Measurements from ENCODE around the gene SMAD3.
"Not testable (repeated sequence)": the region's sequence is repeated elsewhere in the genome, so short reads cannot be mapped to it uniquely, and the experiment has no call there.

The SMAD3 gene

DNA sequence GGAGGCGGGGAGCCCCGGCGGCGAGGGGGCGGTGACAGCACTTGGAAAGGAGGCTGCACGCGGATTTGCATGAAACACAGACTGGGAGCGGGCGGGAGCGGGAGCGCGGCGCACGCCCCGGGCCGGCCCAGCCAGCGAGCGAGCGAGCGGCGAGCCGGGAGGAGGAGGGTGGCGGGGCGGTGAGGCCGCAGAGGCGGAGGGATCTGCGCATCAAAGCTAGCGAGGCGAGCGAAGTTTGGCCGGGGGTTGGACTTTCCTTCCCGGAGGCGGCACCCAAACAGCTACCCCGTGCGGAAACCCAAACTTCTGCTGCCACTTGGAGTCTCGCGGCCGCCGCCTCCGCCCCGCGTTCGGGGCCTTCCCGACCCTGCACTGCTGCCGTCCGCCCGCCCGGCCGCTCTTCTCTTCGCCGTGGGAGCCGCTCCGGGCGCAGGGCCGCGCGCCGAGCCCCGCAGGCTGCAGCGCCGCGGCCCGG, at the start of gene SMAD3:
TSS of gene SMAD3 (plus strand) at position 72 of the 475 bp plus-strand sequence. CDS start 553 bp downstream, outside the sequence.
- DNase-seq: peak; percentile 72

DNA sequence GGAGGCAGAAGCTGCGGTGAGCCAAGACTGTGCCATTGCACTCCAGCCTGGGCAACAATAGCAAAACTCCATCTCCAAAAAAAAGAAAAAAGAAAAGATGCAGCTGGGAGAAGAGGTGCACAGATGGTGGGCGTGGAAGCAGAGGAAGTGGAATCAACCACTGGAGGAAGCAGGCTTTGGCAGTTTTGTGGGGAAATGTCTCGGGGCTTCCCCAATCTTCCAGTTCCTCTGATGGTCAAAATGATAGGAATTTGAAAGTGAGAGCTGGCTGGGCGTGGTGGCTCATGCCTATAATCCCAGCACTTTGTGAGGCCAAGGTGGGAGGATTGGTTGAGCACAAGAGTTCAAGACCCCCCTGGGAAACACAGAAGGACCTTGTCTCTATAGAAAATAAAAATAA, 48.1 kb upstream of the SMAD3 start:
- no peak for DNase-seq

DNA sequence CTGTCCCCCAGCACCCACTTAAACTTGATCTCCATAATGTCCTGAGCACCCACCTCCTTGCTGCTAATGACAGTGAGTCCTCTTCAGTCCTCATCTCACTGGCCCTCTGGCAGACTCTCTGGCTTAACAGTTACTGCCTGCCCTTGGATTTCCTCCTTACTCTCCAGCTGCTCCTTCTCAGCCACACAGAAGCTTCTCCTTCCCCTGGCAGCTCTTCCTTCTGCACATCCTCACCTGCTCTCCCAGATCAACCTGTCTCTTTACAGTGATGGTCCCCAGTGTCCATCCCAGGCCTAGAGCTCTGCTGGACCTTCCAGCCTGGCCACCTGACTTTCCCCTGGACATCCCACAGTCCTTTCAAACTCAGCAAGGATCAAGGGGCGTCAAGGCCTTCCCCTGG, 47.4 kb upstream of the SMAD3 start:
- DNase-seq: no peak

DNA sequence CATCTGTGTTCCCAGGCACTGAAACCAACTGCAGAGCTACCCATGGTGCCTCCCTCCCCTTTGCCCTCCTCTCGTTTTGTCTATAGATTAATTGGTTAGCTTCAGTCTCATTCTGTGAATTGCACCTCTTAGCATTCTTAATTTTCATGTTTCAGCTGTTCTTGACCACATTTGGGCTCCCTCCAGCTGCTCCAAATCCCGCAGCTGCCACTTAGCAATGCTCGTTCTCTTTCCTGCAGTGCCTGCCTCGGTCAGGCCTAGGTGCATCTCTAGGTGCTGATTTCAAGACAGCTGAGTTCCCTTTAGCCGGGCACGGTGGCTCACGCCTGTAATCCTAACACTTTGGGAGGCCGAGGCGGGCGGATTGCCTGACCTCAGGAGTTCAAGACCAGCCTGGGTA, 47.0 kb upstream of the SMAD3 start:
- DNase-seq: no peak

DNA sequence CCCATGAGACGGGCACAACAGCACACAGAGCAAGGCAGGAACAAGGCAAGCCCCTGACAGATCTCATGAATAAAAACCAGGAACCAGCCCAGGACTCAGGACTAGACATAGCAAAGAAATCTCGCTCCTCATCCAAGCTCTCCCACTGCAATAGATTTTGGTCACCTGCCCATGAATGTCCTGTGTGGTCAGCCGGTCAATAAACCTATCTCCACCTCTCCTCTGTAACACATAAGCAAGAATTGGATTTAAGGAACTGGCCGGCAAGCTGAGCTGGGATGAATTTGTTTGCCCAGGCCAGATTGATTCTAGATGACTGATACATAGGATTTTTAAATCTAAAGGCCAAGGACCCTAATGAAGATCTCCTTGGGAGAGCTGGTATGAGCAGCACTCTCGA, 46.3 kb upstream of the SMAD3 start:
- no peak for DNase-seq

DNA sequence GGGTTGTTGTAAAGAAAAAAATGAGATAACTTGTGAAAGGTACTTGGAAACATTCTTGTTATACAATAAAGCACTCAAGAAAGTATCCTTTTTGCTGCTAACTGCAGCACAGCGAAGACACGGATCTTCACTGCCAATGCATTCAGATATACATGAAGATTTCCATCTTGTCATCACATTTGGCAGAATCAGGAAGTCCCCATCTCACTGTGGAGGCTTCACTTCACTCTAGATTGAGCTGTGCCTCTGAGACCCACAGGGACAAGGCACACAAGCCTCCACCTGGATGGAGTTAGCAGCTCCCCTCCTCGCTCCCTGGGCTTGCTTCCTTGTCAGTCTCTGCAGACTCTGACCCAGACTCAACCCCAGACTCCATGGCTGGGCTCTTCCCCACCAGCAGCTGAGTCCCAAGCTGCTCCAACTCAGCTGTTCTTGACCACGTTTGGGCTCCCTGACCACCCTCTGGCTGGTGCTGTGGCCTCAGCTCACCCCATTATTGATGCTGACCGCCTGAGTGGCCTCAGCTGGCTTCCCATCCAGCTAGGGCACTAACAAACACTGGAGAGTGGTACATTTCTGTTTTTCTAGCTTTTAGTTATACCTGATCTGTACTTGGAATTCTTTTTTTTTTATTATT, 45.4 kb upstream of the SMAD3 start:
- no peak for DNase-seq

DNA sequence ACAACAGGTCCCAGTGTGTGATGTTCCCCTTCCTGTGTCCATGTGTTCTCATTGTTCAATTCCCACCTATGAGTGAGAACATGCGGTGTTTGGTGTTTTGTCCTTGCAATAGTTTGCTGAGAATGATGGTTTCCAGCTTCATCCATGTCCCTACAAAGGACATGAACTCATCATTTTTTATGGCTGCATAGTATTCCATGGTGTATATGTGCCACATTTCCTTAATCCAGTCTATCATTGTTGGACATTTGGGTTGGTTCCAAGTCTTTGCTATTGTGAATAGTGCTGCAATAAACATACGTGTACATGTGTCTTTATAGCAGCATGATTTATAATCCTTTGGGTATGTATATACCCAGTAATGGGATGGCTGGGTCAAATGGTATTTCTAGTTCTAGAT, 44.7 kb upstream of the SMAD3 start:
- DNase-seq: not testable (repeated sequence)

DNA sequence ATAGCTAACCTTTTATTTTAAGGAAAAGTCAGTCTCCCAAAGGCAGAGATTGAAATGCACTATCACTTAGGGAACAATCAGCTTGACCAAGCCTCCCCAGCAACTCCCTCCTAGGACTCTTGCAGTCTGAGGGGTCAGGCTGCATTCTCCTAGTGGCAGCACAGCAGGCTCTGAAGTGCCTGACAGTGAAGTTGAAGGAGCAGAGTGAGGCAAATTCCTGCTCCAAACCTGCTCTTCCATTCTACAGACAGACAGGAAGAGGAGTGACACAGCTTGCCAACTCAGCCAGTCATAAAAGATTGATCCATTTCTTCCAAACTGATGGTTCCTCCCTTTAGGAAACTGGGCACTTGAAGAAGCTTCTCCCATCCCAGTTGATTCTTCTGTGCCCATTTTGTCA, 43.9 kb upstream of the SMAD3 start:
- DNase-seq: no peak

DNA sequence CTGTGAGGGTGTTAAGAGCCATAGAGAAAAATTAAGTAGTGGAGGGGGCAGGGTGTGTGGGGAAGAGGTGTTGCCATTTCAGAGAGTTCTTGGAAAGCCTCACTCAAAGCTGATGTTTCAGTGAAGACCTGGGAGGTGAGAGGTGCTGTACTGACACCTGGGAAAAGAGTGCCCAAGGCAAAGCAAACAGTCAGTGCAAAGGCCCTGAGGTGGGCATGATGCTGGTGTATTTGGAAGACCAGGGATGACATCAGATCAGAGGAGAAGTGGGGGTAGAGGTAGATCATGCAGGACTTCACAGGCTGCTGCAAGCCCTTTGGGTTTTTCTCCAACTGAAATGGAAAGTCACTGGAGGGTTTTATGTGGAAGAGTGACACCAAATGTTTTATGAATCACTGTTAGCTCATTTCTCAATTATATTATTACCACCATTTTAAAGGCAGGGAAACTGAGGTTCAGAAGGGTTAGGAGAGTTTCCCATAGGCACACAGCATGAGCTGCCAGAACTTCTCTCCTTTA, 42.8 kb upstream of the SMAD3 start:
- no peak for DNase-seq

DNA sequence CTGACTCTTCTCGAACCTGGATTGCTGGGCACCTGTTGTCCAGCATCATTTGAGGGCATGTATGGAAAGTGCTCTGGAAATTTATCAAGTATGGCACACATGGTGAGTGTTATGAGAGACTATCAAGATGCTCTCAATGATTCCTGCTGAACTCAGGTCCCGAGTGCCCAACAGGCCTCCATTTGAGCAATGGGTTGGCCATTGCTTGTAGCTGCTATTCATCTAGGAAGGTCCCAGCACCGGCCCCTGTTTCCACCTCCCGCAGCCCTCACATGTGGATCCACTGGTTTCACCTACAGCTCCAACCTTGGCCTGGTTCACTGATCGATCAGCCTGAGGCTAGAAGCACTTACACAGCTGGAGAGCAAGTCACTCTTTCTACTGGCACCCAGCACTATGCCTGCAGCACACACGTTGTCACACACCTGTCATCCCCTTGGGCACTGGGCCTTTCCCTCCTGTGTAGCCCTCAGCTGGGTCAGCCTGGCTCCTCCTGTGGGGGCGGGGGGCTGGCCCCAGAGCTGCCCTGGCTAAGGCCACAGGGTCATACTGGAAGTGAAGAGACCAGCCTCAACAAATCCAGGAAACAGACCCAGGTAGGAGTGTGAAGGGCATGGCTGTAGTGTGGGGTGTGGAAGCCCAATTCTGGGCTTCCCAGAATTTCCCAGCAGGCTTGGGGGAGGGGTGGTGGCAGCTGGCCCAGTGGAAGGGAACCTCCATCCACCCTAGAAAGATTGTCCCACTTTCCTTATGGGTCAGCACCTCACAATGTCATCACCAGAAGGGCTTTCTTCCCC, 41.7 kb upstream of the SMAD3 start:
- no peak for DNase-seq

DNA sequence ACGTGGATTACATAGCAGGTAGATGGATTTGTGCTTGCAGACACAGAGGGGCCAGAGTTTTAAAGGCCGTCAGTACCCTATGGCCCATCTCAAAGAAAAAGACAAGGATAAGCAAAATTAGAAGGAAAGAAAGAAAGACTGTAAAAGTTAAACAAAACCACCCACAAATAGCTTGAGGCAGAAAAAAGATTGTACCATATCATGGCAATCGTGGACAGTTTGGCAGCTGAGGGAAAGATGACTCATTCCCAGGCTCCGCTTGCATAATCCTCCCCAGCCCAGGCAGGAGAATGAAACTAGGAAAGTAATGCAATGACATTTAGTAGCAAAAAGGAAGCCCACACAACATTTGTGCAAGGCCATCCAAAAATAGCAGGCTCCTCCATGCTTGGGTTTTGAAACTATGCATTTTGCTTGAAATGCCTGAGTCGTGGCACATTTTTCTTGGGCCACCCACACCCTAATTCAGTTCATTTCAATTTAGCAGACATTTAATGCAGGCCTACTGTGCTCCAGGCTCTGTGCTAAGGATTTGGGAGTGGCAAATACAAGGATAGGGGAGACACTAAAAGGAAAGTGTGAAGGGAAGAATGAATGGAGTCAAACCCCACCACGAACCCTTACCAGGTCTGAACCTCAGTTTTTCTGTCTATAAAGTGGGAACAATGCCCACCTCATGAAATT, 40.9 kb upstream of the SMAD3 start:
- DNase-seq: no peak

DNA sequence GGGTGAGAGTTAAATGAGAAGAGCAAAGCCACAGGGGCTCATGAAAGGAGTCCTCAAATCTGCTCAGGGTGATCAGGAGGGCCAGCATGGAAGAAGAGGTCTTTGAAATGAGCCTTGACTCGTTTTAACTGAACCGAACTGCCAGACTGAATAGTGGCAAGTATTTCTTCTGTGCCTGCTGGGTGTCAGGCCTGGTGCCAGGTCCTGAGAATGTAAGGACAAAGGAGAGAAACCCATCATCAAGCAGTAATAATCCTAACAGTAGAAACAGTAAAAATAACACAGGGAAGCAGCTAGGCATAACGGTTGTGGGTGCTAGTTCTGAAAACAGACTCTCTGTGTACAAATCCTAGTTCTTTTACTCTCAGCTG, 40.4 kb upstream of the SMAD3 start:
- no peak for DNase-seq

DNA sequence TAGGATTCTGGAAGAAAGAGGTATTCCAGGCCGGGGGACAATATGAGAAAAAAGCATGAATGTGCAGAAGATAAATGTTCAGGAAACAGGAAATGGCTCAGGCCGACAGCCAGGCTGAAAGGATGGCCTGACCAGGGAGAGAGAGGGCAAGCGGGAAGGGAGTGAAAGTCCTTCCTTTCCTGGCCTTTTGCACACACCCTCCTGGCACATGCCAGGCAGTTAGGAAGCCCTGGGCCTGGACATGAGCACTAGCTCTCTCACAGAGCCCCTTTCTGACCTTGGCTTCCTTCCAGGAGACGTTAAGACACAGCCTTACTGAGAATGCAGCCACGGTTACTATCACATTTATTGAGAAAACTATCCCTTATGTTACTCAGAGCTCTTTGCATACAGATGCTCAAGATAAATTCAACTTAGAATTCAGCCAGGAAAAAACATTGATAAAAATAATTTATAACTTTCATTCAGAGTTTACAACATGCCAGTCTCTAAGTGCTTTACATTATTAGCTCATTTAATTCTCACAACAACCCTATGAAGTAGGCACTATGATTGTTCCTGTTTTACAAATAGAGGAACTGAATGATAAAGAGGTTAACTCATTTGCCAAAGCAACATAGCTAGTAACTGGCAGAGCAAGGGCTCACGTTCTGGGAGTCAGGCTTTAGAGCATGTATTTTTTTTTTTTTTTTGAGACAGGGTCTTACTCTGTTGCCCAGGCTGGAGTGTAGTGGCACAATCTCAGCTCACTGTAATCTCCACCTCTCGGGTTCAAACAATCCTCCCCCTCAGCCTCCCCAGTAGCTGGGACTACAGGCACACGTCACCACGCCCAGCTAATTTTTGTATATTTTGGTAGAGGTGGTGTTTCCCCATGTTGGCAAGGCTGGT, 39.4 kb upstream of the SMAD3 start:
- no peak for DNase-seq

DNA sequence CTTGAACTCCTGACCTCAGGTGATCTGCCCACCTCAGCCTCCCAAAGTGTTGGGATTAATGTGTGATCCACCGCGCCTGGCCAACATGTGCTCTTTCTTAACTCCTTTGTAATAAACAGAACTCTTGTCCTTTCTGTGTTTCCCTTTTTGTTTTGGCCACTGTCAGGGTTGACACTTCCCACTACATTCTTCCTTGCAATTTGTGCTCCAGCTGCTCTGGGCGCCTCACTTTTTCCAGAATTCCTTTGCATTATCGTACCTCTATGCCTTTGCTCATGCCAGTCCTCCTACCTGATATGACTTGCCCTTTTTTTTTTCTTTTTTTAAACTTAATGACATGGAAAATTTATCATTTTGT, 38.8 kb upstream of the SMAD3 start:
- no peak for DNase-seq

DNA sequence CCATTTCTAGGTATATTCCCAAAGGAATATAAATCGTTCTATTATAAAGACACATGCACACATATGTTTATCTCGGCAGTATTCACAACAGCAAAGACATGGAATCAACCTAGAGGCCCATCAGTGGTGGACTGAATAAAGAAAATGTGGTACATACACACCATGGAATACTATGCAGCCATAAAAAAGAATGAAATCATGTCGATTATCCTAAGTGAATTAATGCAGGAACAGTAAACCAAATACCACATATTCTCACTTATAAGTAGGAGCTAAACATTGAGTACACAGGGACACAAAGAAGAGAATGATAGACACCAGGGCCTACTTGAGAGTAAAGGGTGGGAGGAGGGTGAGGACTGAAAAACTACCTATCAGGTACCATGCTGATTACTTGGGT, 37.0 kb upstream of the SMAD3 start:
- not testable (repeated sequence) for DNase-seq

DNA sequence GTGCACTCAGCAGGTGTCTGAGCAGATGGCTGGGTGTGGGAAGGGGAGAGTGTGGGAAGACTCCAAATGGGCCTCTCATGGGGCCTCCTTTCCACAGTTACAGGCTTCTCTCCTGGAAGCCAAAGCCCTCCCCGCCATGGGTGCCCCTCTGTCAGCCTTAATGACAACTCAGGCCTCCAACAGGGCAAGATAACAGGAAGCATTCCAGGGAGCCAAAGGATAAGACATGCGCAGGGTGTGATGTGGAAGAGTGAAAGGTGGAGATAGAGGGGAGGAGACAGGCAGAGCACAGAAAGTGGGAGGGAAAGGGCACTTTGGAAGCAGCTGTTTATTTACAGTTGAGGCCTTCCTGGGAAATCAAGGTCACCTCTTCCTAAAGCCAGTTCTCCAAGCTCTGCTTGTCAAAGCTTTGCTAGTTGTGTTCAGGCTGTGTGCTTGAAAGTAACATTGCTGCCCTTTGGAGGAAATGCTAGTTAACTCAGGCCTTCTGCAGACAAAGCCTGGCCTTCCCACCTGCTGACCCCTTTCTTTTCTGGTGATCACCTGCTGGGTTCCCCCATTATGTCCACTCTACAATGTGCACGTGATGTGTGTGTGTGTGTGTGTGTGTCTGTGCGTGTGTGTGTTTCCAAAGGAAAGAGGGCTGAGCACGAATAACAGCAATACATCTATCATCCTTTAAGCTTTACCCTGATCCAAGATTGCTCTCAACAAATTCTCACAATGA, 35.2 kb upstream of the SMAD3 start:
- DNase-seq: no peak

DNA sequence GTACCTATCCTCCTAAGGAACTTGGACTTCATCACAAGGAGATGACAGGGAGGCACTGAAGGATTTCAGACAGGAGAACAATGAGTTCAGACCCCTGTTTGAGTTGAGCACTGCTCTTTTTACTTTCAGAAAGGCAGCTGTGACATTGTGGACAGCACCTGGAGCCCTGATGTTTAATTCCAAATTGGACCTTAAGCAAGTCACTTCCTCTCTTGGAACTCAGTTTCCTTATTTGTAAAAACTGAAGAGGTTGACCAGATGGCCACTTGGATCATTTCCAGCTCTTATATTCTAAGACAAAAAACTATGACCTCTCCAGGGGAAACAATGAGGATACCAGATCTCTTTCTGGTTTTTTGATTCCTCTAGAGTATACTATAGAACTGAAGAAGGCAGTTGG, 34.1 kb upstream of the SMAD3 start:
- no peak for DNase-seq

DNA sequence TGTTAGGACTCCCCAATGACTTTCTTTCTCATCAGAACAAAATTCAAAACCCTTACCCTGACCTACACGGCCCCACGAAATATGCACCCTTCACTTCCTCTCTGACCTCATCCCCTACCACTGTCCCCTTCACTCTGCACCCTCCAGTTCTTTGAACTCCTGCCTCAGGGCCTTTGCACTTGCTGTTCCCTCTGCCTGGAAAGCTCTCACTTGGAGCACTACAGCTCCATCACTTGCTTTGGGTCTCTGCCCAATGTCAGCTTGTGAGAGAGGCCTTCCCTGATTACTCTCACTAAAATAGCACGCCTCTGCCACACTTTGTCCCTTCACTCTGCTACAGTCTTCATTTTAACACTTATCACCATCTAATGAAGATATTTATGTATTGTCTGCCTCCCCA, 32.8 kb upstream of the SMAD3 start:
- no peak for DNase-seq

DNA sequence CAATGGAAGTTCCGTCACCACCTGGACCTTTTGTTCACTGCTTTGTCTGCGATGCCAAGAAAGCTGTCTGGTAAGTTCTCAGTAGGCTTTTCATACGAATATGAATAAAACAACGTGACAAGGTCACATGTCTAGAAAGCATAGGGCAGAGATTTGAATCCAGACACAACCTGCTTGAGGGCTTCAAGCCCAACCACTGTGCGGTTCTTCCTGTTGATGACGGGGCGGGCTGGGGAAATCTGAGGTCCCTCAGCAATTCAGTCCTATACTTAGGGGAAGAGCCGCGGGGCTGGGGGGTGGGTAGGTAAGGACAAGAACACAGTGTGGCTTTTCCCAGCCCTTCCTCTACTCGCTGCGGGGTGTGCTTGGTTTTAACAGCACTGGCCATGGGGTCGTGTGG, 32.4 kb upstream of the SMAD3 start:
- DNase-seq: no peak

DNA sequence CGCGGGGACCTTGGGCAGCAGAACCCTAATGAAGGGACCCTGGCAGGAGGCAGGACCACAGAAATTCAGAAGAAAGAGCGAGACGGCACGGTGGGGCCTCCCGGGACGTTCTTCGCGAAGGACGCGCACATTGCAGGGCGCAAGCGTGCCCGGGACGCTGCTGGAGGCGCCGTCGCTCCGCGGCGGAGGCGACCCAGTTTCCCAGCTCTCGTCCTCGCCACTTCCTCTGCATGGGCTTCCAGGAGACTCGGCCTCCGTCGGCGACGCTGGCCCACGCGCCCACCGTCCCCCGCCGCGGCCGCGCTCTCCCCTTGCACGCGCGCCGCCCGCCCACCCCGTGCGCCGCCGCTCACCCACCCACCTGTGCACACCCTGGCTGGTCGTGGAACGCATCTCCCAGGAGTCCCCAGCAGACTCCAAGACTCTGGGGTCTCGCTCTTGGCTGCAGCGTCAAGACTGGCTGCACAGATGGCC, 31.8 kb upstream of the SMAD3 start:
- no peak for DNase-seq

DNA sequence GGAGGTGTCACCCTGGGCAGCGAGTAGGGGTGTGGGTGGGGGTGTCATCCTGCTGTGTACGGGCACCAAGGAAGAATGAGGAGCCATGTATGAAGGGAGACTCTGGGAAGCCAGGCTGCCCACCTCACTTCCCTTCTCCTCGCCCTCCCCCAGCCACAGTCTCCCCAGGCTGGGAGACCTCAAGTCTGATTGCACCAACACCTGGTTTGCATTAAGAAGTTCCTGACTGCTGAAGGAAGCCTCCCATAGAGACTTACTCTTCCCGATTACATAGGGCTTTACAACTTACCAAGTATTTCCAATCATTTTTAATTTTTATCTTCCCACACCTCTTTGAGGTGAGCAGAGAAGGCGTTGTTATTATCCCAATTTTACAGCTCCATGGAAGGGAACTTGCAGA, 29.5 kb upstream of the SMAD3 start:
- no peak for DNase-seq

Measured in NCI-H526 treated with DMSO at 0.1 percent for 48 hours (cell line).